ENCODE results near the gene ZNF771. TPM values are rescaled to one million over a fixed set of nuclear protein-coding genes. Genes with fewer than 3 reads are reported as not detected.
A peak's percentile ranks its signal among the peaks of the same experiment; 100 is the strongest.

The ZNF771 gene
- total and polyA plus RNA-seq, 9 of the 15 experiments (the other 6 are each of a cell fraction or from before 2014, with no cell fraction given), result 1.5 to 12.6 (median 4.4) TPM

- no peak for TF ChIP-seq ZNF212 (CRISPR knock-in tag; IDR thresholded peaks at IDR 0.05)
- no peak for TF ChIP-seq PML (IDR thresholded peaks at IDR 0.05; ENCODE audit: low read length)
- TF ChIP-seq ELF4 (CRISPR knock-in tag; IDR thresholded peaks at IDR 0.05), result no peak
- no peak for TF ChIP-seq ZNF518B (CRISPR knock-in tag; IDR thresholded peaks at IDR 0.05)
- TF ChIP-seq ILK (tag; IDR thresholded peaks at IDR 0.05; ENCODE audit: borderline replicate concordance, low read depth), result no peak
- TF ChIP-seq MAX (CRISPR knock-in tag; IDR thresholded peaks at IDR 0.05), result 0 out of 2 replicates have a peak, but pooled peaks have one; percentile 6
- TF ChIP-seq HDGF (IDR thresholded peaks at IDR 0.05), result 0 out of 2 replicates have a peak, but pooled peaks have one; percentile 7
These were observed 38.7 kb upstream of the ZNF771 start (continued) for GRCh38 chr16:30368792-30369090.

Data from K562 (cell line).